CD4-positive, alpha-beta T cell treated with Interleukin-2 at 100 ng/mL for 4 hours (primary cell): Measurements from ENCODE around the gene ULK3.
A peak's percentile ranks its signal among the peaks of the same experiment; 100 is the strongest.

Experiments
- DNase-seq: peaks from one replicate; pipeline ENCODE4 v3.0.0-alpha.2; 2020; ENCODE audit warnings: low spot score

The ULK3 gene

GRCh38 chr15:74799255-74799855, 43.6 kb downstream of the ULK3 start:
- peak; percentile 45 for DNase-seq

- no peak for DNase-seq
Measured at GRCh38 chr15:74798388-74799254, 44.3 kb downstream of the ULK3 start.

- peak; percentile 46 for DNase-seq
Measured at GRCh38 chr15:74795966-74796625, 46.9 kb downstream of the ULK3 start.

GRCh38 chr15:74794970-74795349, 48.0 kb downstream of the ULK3 start:
- DNase-seq: no peak

GRCh38 chr15:74794248-74794969, 48.5 kb downstream of the ULK3 start:
- DNase-seq: no peak

GRCh38 chr15:74793135-74794028, 49.6 kb downstream of the ULK3 start:
- DNase-seq: peak; percentile 78

GRCh38 chr15:74792227-74793016, 50.5 kb downstream of the ULK3 start:
- DNase-seq: no peak

- DNase-seq: no peak
Measured at GRCh38 chr15:74791667-74792066, 51.3 kb downstream of the ULK3 start.

- no peak for DNase-seq
Measured at GRCh38 chr15:74791007-74791406, 51.9 kb downstream of the ULK3 start.

- peak; percentile 56 for DNase-seq
Measured at GRCh38 chr15:74790080-74790916, 52.7 kb downstream of the ULK3 start.

GRCh38 chr15:74789741-74790079, 53.2 kb downstream of the ULK3 start:
- no peak for DNase-seq

GRCh38 chr15:74789171-74789631, 53.8 kb downstream of the ULK3 start:
- peak; percentile 37 for DNase-seq

GRCh38 chr15:74788683-74789151, 54.2 kb downstream of the ULK3 start:
- peak; percentile 43 for DNase-seq

- no peak for DNase-seq
Measured at GRCh38 chr15:74788042-74788682, 54.8 kb downstream of the ULK3 start.

GRCh38 chr15:74787251-74788041, 55.5 kb downstream of the ULK3 start:
- peak; percentile 91 for DNase-seq

GRCh38 chr15:74786551-74787165, 56.3 kb downstream of the ULK3 start:
- DNase-seq: no peak
